ENCODE results near the gene ADAMTS3.

The ADAMTS3 gene

DNA sequence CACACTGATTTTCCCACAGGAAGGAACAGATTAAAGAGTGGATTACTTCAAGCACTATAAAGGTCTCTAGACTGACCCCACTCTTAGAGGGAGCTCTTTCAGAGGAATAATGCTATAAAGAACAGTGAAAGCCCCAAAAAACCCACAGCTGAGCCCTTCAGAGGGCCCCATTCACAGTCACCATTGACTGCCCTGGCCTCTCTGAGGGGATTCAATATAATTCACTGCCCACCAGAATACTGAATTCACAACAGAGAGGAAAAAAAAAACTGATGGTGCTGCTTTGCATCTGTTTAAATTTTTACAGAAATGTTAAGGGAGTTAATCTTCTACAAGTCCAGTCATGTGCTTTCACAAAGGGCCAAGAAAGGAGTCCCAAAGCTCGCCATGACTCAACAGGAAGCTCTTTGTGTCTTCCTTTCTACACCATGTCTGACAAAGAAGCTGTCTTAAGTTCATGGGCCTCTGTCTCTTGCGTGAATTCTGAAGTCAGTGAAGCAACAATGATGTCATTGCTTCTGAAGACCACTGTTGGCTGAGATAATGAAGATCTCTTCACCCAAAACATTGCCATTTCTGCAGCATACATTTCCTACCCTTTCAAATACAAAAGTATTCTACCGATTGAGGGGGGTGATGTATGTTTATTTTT, 174.9 kb downstream of the ADAMTS3 start:
- DNase-seq, result no peak

DNA sequence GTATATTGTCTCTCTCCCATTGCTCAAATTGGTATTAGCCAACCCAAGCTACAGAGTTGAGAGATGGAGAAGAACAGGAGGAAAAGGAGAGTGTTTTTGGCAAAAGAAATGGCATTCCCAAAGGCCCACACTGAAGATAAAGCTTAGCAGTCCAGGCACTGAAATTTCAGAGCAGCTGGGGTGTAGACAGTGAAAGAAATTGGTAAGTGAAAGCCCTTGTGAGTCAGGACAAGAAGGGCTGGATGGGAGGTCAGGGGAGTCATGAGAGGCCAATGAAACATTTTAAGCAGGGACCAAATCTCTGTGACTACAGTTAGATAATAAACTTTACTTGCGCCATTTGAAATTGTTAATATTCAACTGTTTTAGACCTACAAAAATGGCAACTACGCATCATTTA, 177.7 kb downstream of the ADAMTS3 start:
- no peak for DNase-seq

DNA sequence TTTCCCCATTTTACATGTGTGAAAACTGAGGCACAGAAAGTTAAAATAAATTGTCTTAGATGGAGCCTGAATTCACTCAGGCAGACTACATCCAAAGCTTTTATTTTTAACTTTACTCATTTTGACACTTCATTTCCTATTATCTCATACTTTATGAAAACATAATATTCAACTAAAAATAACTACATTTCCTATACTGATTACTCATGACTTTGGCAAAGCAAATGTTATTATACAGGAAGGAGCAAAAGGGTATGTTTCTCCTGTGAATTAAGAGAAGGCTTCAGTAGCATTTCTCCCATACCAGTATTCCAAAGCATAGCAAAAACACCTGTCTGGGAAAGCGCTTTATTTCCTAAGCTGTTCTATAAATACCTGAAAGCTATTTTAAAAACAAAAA, 178.6 kb downstream of the ADAMTS3 start:
- no peak for DNase-seq

DNA sequence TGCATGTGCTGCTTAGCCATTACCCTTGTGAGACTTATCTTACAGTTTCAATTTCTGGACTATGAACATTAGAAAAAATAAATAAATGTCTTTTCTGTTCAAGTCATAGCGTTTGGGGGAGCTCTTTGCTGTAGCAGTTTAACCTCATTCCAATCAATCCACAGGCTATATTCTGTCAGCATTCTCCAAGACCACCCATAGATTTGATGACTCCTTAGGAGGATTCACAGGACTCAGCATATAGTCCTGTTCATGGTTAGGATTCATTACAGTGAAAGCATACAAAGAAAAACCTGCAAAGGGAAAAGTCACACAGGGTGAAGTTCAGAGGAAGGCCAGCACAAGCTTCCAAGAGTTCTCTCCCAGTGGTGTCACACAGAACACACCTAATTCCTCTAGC, 180.5 kb downstream of the ADAMTS3 start:
- DNase-seq, result no peak

DNA sequence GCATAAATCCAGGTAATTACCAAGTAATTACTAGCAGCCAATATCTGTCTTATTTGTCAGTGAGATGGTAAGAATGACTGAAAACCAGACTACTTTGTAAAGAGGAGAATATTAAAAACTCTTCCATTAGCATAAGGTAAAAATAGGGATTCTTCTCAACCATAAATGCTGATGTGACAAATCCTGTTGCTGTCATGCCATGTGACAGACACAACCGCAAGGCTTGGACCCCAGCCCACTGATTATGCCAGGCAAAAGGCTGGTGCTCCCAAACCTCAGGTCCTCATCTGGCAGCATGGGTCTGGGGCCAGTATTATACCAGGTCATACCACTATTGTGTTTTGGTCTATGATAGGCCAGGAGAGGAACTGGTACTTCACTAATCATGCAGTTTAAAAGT, 181.1 kb downstream of the ADAMTS3 start:
- no peak for DNase-seq

DNA sequence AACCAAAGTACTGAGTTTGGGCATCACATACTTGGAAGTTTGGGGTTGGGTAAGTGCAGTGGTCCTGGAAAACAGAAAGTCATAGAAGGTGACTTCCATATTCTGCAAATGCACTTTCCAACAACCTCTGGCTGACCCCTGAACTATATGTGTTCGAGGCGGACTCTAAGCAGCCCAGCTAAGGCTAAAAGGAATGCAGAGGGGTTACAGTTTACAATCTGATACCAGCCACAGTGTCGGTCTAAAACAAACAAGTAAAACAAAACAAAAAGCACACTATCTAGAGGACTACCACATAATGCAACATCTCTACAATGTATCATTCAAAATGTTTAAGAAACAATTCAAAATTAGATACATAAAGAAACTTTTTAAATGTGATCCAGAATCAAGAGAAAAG, 185.6 kb downstream of the ADAMTS3 start:
- no peak for DNase-seq

DNA sequence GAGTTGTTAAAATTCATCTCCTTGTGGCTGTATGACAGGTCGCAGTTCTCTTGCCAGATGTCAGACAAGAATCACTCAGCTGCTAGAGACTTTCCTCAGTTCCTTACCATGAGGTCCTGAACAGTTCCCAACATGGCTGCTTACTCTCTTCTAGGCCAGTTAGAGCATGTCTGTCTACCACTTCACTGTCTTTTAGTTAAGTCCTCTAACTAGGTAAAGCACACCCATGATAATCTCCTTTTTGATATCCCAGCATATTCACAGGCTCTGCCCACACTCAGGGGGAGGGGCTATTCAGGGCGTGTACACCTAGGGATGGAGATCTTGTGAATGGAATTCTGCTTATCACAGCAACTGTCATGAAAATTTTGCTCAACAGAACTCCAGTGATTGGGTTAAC, 190.1 kb downstream of the ADAMTS3 start:
- no peak for DNase-seq

DNA sequence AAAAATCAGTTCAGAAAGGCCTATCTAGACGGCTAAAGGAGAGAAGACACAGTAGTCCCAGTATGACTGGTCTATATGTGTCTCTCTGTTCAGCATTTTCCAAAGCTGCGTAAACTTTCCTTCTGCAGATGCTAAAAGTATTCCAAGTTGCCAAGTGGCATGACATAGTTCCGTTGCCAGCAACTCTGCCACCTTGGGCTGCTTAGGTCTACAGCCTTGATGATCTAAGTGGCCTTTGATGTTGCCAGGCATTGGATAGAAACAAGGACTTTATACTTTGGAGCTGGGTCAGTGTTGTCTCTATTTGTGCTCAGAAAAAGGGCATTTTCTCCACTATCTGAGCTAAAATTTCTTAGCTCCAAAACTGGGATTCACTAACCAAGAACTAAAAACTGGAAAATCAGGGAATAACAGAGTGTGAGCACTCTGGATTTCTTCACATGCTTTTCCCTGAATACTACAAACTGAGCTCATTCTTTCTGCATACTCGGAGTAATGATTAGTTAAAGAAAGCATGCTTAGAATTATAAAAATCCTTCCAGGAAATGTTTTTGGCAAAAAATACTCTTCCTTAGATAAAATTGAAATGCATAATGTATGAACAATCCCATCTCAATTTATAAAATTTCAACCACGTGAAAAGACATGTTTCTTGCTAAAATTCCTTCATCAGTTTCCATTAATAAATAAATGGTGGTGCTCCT, 191.4 kb downstream of the ADAMTS3 start:
- no peak for DNase-seq

DNA sequence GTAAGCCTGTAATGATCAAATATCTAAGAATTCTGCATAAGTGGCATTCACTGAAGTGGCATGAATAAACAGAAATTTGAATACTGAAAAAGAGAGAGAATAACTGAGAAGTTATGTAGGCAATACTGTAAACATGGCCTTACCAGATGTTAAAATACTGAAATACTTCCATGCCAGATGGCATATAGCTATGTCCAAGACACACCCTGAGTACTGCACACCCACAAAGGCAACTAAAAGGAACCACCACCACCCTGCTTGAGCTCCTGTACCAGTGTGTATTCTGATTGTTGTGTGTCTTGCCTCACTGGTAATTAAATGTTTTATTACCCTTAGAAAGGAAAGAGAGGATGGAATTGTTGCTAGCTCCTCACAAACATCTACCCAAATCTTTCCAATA, 192.1 kb downstream of the ADAMTS3 start:
- no peak for DNase-seq

DNA sequence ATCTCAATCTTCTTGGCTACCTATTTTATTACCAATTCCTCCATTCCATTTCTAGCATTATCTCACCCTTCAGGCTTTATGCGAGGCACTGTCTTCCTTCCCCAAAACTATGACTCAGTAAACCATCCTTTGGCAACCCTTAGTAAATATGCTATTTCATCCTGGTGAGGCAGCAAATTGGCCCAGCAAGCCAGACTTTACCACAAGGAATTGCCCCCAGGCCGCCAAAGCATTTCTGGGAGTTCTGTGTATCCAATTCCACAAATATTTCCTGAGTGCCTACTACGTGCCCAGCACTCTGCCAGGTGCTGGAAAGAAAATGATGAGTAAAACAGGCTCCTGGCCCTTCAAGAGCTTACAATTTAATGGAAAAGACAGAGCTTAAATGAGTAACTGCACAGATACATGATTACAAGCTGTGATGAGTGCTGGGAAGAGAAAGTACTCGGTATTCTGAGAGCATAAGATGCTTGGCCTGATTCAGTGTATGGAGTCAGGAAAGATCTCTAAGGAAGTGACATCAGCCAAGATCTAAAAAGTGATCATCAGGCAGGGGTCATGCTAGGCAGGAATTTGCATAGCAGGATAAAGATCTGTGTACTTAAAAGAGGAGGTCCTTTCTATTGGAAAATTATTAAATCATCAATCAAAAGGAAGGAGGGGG, 193.8 kb downstream of the ADAMTS3 start:
- DNase-seq, result no peak

DNA sequence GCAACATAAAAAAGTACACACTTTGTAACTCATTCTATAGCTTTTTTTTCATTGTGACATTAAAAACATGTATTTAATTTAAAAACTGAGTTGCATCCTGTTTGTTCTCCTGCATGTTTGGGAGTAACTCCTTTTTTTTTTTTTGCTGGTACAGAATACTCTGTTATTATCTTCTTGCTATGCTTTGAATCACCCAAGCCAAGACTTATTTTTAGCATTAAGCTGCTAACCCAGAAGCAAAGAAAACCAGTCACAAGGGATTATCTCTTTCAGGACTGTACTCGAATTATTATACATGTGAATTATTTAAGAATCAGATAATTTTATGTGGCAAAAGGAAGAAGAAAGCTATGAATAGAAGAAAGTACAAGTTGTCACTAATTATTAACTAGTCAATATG, 194.9 kb downstream of the ADAMTS3 start:
- DNase-seq, result no peak

DNA sequence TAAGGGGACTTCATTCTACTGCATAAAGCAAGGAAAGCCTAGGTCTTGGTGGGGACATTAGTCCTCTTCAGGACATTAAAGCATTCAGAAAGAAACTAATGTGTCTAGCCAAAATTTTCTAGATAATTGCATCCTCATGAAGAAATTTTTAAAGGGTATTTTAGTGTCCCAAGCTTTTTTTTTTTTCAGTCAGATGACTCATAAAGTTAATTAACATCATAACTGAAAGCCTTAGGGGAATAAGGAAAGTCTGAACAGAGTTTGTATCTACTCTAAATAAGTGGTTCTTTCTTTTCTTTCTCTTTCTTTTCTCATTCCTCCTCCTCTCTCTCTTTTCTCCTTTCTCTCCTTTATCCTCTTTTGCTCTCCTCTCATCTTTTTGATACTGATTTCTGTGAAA, 202.4 kb downstream of the ADAMTS3 start:
- DNase-seq, result no peak

DNA sequence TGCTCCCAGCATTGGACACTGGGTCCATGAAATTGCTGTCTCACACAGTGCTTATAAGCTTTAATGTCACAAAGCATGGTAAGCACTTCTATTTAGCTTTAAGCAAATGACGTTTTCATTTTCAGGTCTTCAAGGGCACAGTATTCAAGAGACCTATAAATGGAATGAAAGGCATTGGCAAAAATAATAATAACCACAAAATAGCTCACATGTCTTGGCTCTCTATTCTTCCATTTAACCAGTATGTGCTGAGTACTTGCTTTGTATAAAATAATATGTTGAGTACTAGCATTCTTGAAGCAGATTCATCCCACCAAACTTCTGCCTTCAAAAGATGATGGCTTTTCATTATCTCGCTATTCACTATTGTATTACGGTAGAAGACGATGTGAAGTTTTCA, 203.0 kb downstream of the ADAMTS3 start:
- no peak for DNase-seq

DNA sequence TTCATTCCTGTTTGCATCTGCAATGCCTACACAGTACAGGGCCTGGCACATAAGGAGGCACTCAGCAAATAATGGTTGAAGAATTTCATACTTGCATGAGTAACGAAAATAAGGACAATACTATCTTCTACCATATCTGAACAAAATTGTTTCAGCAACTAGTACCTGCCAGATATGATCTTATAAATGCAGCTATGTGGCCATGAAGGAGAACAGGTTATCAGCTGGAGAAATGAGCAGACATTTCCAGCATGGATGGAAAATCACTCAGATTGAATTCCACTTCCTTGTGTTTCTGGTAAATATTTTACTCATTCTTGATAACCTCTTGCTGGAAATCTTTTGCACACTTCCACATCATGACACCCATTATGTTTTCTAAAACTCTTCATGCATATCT, 204.0 kb downstream of the ADAMTS3 start:
- no peak for DNase-seq

DNA sequence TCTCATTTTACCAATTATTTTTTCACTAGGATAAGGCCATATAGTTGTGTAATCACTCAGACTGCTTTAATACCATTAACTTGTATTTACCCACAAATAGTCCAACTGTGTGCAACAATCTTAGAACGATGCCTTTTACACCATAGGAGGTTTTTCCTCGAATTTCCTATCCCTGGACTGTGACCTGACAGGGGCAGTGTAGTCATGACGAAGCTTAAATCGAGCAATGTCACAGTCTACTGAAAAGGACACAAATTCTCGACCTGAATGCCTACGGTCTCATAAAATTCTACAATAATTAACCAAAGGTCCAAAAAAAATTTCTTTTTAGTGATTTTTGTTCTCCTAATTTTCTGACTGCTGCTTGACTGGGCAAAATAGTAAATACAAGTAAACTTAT, 208.9 kb downstream of the ADAMTS3 start:
- no peak for DNase-seq

DNA sequence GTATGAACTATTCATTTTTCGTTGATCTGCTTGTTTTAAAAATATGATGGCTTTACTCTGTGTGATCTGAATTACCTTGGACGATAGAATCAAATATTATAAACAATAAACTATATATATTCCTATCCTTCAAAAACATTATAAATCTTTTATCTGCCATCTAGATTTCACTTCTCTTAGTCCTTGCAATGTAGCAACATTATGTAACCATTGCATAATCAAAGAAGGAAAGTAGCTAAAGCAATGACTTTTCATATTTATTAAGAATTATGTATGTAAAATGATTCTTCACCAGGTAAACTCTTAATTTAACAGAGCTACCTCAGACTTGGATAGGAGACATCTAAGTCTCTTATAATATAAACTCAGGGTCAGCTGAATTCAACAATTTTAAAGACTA, 210.5 kb downstream of the ADAMTS3 start:
- DNase-seq, result no peak

DNA sequence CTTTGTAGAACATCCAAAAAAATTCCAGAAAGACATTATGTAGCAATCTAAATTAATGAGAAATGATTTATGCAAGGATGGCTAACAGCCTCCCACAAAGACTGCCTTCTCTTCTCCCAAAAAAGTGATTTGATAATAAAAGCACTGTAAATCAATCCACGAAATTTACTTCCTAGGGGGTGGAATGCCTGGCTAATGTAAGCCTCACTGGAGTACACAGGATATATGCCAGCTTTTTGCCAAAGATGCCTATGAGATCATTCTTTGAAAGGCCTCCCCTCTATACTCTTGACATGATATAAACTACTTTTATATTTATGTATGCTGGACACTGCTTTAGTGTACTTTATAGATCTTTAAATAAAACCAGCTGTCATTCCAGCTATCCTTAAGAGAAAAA, 211.1 kb downstream of the ADAMTS3 start:
- DNase-seq, result no peak

DNA sequence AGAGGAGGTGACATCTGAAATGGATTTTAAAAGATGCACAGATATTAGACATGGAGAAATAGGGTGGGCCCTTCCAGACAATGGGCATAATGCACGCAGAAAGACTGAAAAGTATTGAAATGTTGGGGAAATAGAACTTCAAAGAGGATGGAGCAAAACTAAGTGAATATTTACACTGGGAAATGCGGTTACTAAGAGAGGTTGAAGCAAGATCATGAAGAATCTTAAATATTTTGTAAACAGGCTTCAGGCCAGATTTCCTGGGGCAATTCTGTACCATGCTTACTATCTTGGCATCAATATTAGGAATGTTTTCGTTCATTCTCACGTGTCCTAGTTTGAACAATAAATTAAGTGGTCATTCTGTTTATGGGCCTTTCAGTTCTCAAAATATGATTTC, 216.3 kb downstream of the ADAMTS3 start:
- DNase-seq, result no peak

DNA sequence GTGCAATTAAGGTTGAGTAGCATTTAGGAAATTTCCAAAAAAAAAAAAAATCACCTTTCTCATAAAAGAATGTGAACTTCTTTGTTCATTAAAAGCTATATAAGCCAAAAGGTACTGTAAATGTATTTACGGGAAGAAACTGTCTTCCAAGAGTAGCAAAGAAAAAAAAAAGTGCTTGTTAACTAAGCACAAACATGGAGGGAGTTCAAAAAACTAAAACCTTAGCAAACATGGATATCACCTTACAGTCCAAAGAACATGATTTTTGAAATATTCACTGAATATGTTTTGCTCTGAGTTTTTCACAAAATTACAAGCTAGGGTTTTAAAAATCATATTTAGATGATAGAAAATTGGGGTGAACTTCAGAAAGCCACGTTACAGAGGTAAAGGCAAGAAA, 217.5 kb downstream of the ADAMTS3 start:
- no peak for DNase-seq

DNA sequence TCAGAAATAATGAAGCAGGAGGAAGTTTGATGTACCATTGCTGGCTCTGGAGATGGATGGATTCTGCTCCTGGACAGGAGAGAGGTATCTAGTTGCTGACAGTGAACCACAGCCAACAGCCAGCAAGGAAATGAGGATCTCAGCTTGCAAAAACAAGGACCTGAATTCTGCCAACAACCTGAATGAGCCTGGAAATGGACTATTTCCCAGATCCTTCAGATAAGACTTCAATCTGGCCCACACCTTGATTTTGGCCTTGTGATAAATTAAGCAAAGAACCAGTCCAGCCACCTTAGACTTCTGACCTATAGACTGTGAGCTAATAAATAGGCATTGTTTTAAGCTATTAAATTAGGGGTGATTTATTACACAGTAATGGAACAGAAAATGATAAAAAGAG, 220.3 kb downstream of the ADAMTS3 start:
- DNase-seq, result no peak

DNA sequence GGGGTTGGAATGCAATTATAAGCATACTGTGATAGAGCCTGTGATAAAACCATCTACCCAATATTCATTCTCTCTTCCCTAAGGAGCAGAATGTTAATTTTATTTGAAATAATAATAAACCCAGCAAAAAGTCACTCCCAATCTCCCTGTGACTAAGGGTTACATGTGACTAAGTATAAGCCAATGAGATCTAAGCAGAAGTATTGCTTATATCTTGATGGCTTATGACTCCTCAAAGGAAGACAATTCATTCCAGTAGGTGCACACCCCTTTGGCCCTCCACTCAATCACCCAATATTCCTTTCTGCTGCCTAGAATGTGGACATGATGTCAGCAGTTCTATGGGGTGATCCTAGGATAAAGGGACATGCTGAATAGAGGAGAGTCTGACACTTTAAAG, 224.6 kb downstream of the ADAMTS3 start:
- no peak for DNase-seq

DNA sequence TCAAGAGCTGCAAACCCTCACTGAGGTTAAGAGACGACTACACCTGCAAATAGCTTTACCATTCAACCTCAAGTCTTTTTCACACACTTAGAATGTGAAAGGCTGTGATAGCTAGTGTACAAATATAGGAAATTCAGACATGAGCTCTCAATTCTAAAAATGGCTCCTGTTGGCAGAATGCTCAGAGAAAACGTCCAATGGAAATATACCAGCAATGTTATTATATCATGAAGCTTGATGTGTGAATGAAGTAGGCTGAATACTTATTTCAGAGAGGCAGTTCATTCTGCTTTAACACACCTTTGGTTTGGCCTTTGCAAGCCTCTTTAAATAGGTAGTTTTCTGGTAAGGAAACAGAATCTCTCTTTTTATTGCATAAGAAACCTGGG, 227.6 kb downstream of the ADAMTS3 start:
- no peak for DNase-seq

DNA sequence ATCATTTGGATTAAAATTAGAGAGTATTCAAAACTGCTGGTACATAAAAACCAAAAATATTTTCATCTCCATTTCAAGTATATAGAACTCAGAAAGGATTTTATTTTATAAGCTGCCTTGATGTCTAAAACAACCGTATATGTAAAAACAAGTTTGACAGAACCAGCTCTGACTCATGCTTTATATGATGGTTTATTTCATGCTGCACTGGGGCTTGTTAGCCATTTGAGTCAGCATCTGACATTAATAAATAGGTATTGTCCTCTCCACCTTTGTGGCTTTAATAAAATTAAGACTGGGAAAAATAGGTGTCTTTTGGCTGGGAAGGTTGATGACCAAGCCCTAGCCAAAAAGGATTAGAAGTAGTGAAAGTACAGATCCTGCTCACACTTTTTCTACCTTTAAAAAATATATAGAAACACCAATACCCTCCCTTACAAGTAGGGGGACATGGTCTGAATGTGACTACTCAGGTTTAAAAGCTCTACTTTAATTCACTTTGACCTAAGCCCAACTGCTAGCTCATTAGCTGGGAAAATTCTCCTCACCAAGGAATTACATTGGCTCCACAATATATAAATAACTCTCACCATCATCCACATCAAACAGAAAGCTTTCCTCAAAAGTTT, 228.1 kb downstream of the ADAMTS3 start:
- DNase-seq, result no peak

DNA sequence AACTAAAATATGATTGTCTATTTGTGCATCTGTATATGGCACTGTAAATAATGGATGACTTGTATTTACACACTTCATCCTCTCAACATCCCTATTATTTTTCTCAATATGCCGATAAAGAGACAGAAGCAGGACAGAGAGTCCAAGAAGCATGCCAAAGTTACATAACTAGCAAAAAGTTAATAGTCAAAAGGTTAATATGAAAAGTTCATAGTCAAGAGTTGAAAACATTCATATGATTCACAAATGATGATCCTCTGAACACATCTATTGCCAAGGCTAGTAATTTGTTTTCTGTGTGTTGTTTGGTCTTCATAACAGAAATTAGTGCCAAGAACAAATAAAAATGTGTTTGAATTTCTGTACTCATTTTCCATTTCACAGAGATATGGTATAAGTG, 231.0 kb downstream of the ADAMTS3 start:
- DNase-seq, result no peak
